Parathyroid adenoma (tissue), 2 donors: ENCODE data around the gene ICAM4.

Source experiments
- H2AFZ ChIP-seq: fragments of 300-600 bp; sonication (generic); one replicate; pipeline ENCODE4 v1.7.0; 2017; ENCODE audit warnings: antibody characterized with exemption, mild to moderate bottlenecking
- H3K27ac ChIP-seq: fragments of 300-600 bp; sonication (generic); one replicate; pipeline ENCODE4 v1.7.0; 2017
- H3K27me3 ChIP-seq: fragments of 300-600 bp; sonication (generic); one replicate; pipeline ENCODE4 v1.7.0; 2017; ENCODE audit warnings: low read length; ENCODE audit not compliant: control insufficient read depth, insufficient read depth
- H3K36me3 ChIP-seq: fragments of 300-600 bp; sonication (generic); one replicate; pipeline ENCODE4 v1.7.0; 2017; ENCODE audit warnings: low read length; ENCODE audit not compliant: control insufficient read depth, insufficient read depth
- H3K4me1 ChIP-seq: fragments of 300-600 bp; sonication (generic); one replicate; pipeline ENCODE4 v1.7.0; 2017; ENCODE audit warnings: control low read depth
- H3K4me2 ChIP-seq: fragments of 300-600 bp; sonication (generic); one replicate; pipeline ENCODE4 v1.7.0; 2017; ENCODE audit warnings: low read length
- H3K4me3 ChIP-seq: fragments of 300-600 bp; sonication (generic); one replicate; pipeline ENCODE4 v1.7.0; 2017; ENCODE audit warnings: low read depth, low read length
- H3K79me2 ChIP-seq: fragments of 300-600 bp; sonication (generic); one replicate; pipeline ENCODE4 v1.7.0; 2017; ENCODE audit warnings: control low read depth
- H3K9ac ChIP-seq: fragments of 300-600 bp; sonication (generic); one replicate; pipeline ENCODE4 v1.7.0; 2017; ENCODE audit warnings: mild to moderate bottlenecking
- H3K9me3 ChIP-seq: fragments of 300-600 bp; sonication (generic); one replicate; pipeline ENCODE4 v1.7.0; 2017; ENCODE audit warnings: low read length; ENCODE audit not compliant: control insufficient read depth
- CTCF ChIP-seq: fragments of 300-600 bp; sonication (generic); IDR thresholded peaks from one replicate; pipeline ENCODE4 v1.7.0; 2017; ENCODE audit warnings: antibody characterized with exemption, mild to moderate bottlenecking
- donor health status: primary hyperparathyroidism.

Gene ICAM4

DNA sequence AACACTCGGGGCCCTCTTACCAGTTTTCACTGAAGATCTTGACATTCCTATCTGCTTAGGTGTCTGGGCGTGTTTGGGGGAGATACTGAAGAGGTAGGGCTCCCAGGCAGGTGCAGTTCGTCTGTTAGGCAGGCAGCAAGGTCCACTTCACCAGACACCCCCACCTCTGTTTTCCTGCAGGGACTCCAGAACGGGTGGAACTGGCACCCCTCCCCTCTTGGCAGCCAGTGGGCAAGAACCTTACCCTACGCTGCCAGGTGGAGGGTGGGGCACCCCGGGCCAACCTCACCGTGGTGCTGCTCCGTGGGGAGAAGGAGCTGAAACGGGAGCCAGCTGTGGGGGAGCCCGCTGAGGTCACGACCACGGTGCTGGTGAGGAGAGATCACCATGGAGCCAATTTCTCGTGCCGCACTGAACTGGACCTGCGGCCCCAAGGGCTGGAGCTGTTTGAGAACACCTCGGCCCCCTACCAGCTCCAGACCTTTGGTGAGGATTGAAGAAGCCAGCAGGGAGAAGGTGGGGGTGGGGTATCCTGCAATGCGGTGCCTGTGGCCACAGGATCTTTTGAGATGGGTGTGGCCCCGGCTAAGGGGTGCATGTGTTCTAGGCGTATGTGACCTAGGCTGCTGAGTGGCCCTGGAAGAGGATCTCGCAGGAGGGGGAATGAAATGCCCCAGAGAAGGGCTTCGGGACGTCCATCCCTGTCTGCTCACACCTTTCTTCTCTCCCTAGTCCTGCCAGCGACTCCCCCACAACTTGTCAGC, 3.3 kb upstream of the ICAM4 start:
- H3K36me3 ChIP-seq: no peaks in the 10 kb centered on the region
- no peak overlapping the region for H2AFZ ChIP-seq
- H3K4me2 ChIP-seq: no peak overlapping the region
- TF ChIP-seq CTCF: no peak
- no peak overlapping the region for H3K9ac ChIP-seq
- no peaks in the 10 kb centered on the region for H3K9me3 ChIP-seq
- no peak overlapping the region for H3K4me3 ChIP-seq
- H3K27ac ChIP-seq: no peak overlapping the region
- H3K27me3 ChIP-seq: no peaks in the 10 kb centered on the region
- no peaks in the 10 kb centered on the region for H3K79me2 ChIP-seq
- H3K4me1 ChIP-seq: no peaks in the 10 kb centered on the region

DNA sequence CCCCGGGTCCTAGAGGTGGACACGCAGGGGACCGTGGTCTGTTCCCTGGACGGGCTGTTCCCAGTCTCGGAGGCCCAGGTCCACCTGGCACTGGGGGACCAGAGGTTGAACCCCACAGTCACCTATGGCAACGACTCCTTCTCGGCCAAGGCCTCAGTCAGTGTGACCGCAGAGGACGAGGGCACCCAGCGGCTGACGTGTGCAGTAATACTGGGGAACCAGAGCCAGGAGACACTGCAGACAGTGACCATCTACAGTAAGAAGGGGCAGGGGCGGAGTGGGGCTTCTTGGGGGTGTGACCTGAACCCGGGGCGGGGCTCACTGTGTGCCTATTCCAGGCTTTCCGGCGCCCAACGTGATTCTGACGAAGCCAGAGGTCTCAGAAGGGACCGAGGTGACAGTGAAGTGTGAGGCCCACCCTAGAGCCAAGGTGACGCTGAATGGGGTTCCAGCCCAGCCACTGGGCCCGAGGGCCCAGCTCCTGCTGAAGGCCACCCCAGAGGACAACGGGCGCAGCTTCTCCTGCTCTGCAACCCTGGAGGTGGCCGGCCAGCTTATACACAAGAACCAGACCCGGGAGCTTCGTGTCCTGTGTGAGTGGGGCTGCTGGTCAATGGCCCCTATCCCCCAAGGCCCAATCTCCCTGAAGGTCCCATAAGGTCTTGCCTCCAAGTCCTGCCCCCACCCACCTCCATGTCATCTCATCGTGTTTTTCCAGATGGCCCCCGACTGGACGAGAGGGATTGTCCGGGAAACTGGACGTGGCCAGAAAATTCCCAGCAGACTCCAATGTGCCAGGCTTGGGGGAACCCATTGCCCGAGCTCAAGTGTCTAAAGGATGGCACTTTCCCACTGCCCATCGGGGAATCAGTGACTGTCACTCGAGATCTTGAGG, 2.4 kb upstream of the ICAM4 start:
- Histone ChIP-seq H3K4me3 (no peak overlapping the region), H3K9ac (no peak overlapping the region), H3K4me2 (no peak overlapping the region), H3K36me3 (no peaks in the 10 kb centered on the region), H3K79me2 (no peaks in the 10 kb centered on the region), H3K4me1 (peaks cover 1% of the 10 kb centered on the region), H3K9me3 (no peaks in the 10 kb centered on the region), H3K27me3 (no peaks in the 10 kb centered on the region), H2AFZ (no peak overlapping the region), H3K27ac (no peak overlapping the region)
- no peak for TF ChIP-seq CTCF

DNA sequence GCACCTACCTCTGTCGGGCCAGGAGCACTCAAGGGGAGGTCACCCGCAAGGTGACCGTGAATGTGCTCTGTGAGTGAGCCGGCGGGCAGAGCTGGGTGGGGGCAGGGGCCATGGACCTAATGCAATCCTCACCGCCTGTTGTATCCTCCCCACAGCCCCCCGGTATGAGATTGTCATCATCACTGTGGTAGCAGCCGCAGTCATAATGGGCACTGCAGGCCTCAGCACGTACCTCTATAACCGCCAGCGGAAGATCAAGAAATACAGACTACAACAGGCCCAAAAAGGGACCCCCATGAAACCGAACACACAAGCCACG, 1.8 kb upstream of the ICAM4 start:
- Histone ChIP-seq H2AFZ (no peak overlapping the region), H3K4me2 (no peak overlapping the region), H3K9ac (no peak overlapping the region), H3K27ac (no peak overlapping the region), H3K9me3 (no peaks in the 10 kb centered on the region), H3K27me3 (no peaks in the 10 kb centered on the region), H3K79me2 (no peaks in the 10 kb centered on the region), H3K4me1 (peaks cover 3% of the 10 kb centered on the region), H3K36me3 (no peaks in the 10 kb centered on the region), H3K4me3 (no peak overlapping the region)
- TF ChIP-seq CTCF: no peak

DNA sequence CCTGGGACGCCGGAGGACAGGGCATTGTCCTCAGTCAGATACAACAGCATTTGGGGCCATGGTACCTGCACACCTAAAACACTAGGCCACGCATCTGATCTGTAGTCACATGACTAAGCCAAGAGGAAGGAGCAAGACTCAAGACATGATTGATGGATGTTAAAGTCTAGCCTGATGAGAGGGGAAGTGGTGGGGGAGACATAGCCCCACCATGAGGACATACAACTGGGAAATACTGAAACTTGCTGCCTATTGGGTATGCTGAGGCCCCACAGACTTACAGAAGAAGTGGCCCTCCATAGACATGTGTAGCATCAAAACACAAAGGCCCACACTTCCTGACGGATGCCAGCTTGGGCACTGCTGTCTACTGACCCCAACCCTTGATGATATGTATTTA, 1.4 kb upstream of the ICAM4 start:
- H3K9me3 ChIP-seq: no peaks in the 10 kb centered on the region
- H3K79me2 ChIP-seq: no peaks in the 10 kb centered on the region
- H2AFZ ChIP-seq: no peak overlapping the region
- no peaks in the 10 kb centered on the region for H3K27me3 ChIP-seq
- no peak overlapping the region for H3K9ac ChIP-seq
- peaks cover 3% of the 10 kb centered on the region for H3K4me1 ChIP-seq
- H3K4me2 ChIP-seq: no peak overlapping the region
- no peak for TF ChIP-seq CTCF
- no peak overlapping the region for H3K4me3 ChIP-seq
- H3K36me3 ChIP-seq: no peaks in the 10 kb centered on the region
- H3K27ac ChIP-seq: no peak overlapping the region
